ENCODE results near the gene RBPJL. TPM values are rescaled to one million over a fixed set of nuclear protein-coding genes. Genes with fewer than 3 reads are reported as not detected.

Gene RBPJL, protein sequence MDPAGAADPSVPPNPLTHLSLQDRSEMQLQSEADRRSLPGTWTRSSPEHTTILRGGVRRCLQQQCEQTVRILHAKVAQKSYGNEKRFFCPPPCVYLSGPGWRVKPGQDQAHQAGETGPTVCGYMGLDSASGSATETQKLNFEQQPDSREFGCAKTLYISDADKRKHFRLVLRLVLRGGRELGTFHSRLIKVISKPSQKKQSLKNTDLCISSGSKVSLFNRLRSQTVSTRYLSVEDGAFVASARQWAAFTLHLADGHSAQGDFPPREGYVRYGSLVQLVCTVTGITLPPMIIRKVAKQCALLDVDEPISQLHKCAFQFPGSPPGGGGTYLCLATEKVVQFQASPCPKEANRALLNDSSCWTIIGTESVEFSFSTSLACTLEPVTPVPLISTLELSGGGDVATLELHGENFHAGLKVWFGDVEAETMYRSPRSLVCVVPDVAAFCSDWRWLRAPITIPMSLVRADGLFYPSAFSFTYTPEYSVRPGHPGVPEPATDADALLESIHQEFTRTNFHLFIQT
- polyA plus RNA-seq (2012; ENCODE audit: insufficient read depth, insufficient read length) = not detected

DNA sequence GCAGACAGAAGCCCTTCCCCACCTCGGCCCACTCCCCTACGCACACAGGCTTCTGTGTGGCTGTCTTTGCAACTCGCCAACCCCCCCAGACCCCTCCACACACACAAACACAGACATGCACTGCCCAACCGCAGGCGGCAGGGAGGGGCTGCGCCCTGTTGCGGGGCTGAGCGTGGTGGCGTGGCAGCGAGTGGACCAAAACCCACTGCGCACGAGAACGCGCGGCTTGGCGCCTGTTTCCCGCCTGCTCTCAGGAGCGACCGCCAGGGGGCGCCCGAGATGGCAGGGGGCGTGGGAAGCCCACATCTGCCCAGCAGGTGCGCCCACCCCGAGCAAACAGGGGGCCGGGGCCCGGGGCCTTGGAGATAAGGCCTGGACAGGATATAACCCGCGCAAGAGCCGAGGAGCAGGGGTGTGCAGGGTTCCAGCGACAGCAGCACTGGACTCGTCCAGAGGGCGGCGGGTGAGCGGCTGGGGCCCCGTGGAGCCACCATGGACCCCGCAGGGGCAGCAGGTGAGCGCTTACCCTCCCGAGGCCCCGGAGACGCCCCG is at the start of gene RBPJL:
RBPJL (plus strand) TSS at position 410 of the 552 bp plus-strand sequence; CDS start at position 493, 83 bp downstream.
- H3K4me3 ChIP-seq (ENCODE audit: low read length) = no peak within 1 kb of the TSS
- no peak for DNase-seq (ENCODE audit: low read depth, low spot score)

DNA sequence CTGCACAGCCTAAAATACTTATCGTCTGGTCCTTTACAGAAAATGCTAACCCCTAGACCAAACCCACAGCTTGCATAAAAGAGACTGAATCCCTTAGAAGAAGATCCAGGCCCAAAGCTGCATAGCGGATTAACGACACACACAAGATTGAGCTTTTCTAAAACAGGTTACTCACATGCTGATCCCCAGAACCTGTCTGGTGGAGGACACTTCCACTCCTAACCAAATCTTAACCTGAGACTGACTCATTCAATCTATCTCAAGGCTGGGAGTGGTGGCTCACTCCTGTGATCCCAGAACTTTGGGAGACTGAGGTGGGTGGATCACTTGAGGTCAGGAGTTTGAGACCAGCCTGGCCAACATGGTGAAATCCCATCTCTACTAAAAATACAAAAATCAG is 49.5 kb upstream of the RBPJL start:
- no peak overlapping the region for H3K4me3 ChIP-seq (ENCODE audit: low read length)
- DNase-seq (ENCODE audit: low read depth, low spot score) = no peak

DNA sequence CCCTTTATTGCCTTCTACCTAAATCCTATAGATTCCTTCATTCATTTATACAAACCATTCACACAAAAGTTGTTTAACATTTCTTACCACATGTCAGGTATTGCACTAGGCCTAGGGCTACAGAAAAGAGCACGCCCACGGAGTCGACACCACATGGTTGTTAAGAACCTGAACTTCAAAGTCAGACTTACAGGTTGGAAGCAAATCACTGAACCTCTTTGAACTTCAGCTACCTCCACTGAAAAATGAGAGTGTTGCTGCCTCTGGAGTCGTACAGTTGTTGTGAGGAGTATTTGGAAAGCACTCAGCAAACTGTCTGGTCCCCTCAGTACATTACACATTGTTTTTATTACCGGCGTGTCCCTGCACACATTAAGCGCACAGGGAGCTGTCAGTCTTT is 48.9 kb upstream of the RBPJL start:
- H3K4me3 ChIP-seq (ENCODE audit: low read length) = no peak overlapping the region
- DNase-seq (ENCODE audit: low read depth, low spot score) = no peak

DNA sequence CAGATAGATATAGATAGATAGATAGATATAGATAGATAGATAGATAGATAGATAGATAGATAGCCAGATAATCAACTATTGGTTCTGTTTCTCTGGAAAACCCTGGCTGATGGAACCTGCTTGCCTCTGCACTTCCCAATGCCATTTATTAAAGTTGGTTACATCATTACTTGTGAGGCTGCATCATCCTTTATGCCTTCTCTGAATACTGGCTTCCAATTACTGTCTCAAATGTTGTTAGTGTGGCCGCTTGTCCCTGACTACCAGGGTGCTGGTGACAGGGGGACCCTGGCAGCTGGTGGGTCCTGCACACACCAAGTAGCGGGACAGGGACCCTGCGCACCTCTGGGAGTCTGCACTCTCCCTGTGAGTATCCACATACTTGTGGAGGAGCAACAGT is 48.4 kb upstream of the RBPJL start:
- H3K4me3 ChIP-seq (ENCODE audit: low read length) = no peak overlapping the region
- DNase-seq (ENCODE audit: low read depth, low spot score) = no peak

DNA sequence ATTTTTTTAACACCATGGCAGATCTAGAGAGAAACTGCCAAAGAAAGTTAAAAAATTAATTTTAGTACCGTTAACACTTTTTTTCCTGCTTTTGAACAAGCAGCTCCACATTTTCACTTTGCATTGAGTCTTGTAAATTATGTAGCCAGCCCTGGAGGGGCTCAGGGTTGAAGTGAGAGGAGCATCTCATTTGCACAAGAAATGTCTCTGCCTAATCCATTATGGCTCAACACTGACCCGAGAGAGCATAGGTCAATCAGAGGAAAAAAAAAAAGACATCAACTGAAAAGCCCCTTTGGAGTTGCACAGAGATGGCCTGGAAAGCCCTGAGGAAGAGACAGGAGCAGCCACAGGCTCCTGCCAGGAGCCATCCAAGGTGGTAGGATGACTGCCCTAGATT is 48.0 kb upstream of the RBPJL start:
- no peak for DNase-seq (ENCODE audit: low read depth, low spot score)
- no peak overlapping the region for H3K4me3 ChIP-seq (ENCODE audit: low read length)

DNA sequence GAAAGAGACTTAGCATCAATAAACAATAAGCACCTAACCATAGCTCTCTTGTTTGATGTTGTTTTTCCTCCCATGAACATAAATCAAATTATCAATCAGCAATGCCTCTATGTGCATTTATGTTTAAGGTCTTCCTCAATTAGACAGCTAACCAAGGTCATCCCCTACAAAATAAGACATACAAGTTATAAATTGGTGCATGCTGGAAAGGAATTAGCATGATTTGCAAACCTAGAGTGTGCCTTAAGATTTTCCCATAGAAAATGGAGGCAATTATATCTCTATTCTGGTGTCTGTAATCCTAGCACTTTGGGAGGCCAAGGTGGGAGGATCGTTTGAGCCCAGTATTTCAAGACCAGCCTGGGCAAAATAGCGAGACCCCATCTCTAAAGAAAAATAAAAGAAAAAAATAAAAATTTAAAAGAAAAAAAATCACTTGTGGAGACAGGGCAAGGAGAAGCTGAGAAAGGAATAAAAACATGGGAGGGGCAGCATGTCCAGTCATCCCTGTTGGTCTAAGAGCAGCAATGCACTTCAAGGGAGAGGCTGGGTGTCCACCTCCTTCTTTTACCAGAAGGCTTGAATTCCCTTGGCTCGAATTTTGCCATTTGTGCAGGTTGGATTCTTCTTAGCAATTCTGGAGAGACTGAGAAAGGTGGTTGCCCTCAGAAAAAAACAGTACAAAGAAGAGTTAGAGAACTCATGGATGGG is 42.9 kb upstream of the RBPJL start:
- no peak for DNase-seq (ENCODE audit: low read depth, low spot score)
- H3K4me3 ChIP-seq (ENCODE audit: low read length) = no peak overlapping the region

GRCh38 chr20:45266977-45267376 is 39.7 kb upstream of the RBPJL start:
- no peak overlapping the region for H3K4me3 ChIP-seq (ENCODE audit: low read length)
- DNase-seq (ENCODE audit: low read depth, low spot score) = no peak

DNA sequence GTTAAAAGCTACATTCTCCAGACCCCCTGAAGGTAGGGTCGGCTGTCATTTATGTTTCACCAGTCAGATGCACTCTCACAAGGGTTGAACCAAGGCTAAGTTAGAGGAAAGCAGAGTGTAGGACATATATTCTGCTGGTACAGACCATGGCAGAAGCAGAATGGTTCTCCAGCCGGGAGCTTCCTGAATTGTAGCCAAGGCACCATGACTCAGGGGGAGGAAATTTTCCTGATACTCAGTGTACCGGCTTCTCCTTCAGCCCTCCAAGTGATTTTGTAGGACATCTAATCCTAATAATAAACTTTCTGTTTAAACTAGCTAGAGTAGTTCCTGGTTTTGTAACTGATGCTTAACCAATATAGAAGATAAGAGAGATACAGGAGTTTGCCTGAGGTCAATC is 38.1 kb upstream of the RBPJL start:
- H3K4me3 ChIP-seq (ENCODE audit: low read length) = no peak overlapping the region
- no peak for DNase-seq (ENCODE audit: low read depth, low spot score)

GRCh38 chr20:45269056-45269455 is 37.6 kb upstream of the RBPJL start:
- no peak for DNase-seq (ENCODE audit: low read depth, low spot score)
- no peak overlapping the region for H3K4me3 ChIP-seq (ENCODE audit: low read length)

- no peak for DNase-seq (ENCODE audit: low read depth, low spot score)
- no peak overlapping the region for H3K4me3 ChIP-seq (ENCODE audit: low read length)
Measured at GRCh38 chr20:45269754-45270270, 36.8 kb upstream of the RBPJL start.

- H3K4me3 ChIP-seq (ENCODE audit: low read length) = no peak overlapping the region
- no peak for DNase-seq (ENCODE audit: low read depth, low spot score)
Measured at GRCh38 chr20:45275338-45275737, 31.3 kb upstream of the RBPJL start.

- DNase-seq (ENCODE audit: low read depth, low spot score) = no peak
- no peak overlapping the region for H3K4me3 ChIP-seq (ENCODE audit: low read length)
Measured at GRCh38 chr20:45279992-45280391, 26.6 kb upstream of the RBPJL start.

DNA sequence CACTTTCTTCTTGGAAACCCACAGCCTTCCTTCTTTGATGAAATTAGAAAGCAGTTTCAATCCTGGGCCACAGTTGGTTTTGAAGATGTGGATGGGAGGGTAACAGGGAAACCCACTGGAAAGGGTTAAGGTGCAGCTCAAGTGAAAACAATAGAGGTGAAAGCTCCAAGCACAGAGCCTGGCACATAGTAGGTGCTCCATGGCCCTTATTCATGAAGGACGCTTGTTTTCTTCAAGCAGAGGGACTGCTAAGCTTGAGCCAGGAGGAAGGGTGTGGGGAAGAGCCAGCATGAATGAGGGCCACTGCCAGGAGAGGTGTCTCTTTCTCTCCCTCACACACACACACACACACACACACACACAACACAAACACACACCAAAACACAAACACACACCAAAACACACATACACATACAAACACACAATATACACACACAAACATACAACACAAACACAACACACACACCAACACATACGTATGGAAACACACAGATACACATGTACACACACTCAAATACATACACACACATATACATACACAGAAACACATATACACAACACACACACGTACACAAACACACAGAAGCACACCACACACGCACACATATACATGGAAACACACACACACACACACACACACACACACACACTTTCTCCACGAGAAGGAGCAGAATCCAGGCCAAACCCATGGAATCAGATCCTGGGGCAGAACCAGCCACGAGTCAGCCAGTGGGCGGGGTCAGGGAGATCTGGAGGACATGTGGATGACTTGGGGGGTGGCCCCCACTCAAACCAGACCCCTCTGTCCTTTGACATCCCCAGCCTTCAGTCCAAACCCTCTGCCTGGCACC is 23.7 kb upstream of the RBPJL start:
- DNase-seq (ENCODE audit: low read depth, low spot score) = no peak
- H3K4me3 ChIP-seq (ENCODE audit: low read length) = no peak overlapping the region

DNA sequence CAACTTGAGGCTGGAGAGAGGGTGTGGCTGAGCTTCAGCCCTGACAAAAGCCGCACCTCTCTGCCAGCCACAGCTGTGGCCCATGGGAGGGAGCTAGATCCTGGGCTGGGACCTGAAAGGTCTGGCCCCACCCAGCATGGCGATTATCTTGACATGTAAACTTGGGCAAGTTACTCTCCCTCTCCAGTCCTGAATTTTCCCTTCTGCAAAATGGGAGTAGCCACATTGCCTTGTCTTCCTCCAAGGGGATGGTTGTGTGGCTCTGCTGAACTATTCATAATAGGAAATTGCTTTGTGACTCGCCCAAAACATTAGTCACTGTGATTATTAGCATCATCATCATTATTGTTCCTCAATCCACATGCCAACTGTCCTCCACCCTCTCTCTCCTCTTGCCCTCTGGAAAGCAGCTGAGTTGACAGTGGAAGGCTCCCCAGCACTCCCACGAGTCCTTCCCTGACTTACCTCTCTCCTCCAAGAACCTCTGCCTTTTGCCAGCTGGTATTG is 23.0 kb upstream of the RBPJL start:
- no peak overlapping the region for H3K4me3 ChIP-seq (ENCODE audit: low read length)
- DNase-seq (ENCODE audit: low read depth, low spot score) = no peak

DNA sequence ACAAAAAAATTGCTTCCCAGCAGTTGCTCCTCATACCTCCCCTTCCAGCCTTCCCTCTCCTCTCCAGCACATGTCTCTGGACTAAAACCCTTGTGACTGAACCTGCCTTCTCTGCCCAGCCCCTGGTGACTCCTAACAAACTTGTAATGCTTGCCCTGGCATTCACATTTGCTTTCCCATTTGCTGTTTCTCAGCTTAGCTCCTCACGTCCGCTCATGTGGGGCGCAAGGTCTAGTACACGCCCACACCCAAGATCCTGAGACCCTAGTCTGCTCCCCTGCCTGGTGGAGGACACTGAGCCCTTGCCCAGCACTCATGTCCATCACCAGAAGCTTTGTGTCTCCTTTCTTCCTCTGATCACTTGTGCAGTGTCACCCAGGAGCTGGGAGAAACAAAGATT is 18.3 kb upstream of the RBPJL start:
- DNase-seq (ENCODE audit: low read depth, low spot score) = no peak
- H3K4me3 ChIP-seq (ENCODE audit: low read length) = no peak overlapping the region

- DNase-seq (ENCODE audit: low read depth, low spot score) = no peak
- H3K4me3 ChIP-seq (ENCODE audit: low read length) = no peak overlapping the region
Measured at GRCh38 chr20:45288860-45289259, 17.8 kb upstream of the RBPJL start.

- DNase-seq (ENCODE audit: low read depth, low spot score) = no peak
- H3K4me3 ChIP-seq (ENCODE audit: low read length) = no peak overlapping the region
Measured at GRCh38 chr20:45289942-45290676, 16.5 kb upstream of the RBPJL start.

GRCh38 chr20:45290677-45291355 is 15.8 kb upstream of the RBPJL start:
- peak; percentile 42 for DNase-seq (ENCODE audit: low read depth, low spot score)
- H3K4me3 ChIP-seq (ENCODE audit: low read length) = no peak overlapping the region

Measured in Jurkat, Clone E6-1 (cell line).